Smooth muscle cell (in vitro differentiated cells): ENCODE data around the gene KPNA5. TPM values are rescaled to one million over a fixed set of nuclear protein-coding genes. Genes with fewer than 3 reads are reported as not detected.
"Not testable (repeated sequence)": the region's sequence is repeated elsewhere in the genome, so short reads cannot be mapped to it uniquely, and the experiment has no call there.

Experiments used
- DNase-seq: peaks from one replicate; lab custom pipeline; 2025; ENCODE audit not compliant: unreplicated experiment; lab: John Stamatoyannopoulos, UW
- H2AFZ ChIP-seq: fragments of 200-600 bp; sonication (generic); 2 replicates; pipeline ENCODE4 v1.6.0; 2016; ENCODE audit warnings: antibody characterized with exemption, low read depth, mild to moderate bottlenecking
- H3F3A ChIP-seq: fragments of 200-600 bp; sonication (generic); 2 replicates; pipeline ENCODE4 v1.6.0; 2017; ENCODE audit warnings: antibody characterized with exemption, low read depth
- H3K27ac ChIP-seq: fragments of 200-600 bp; sonication (generic); 2 replicates; pipeline ENCODE4 v1.5.1; 2016; ENCODE audit warnings: low read depth, mild to moderate bottlenecking
- H3K27me3 ChIP-seq: fragments of 200-600 bp; sonication (generic); 2 replicates; pipeline ENCODE4 v1.6.1; 2016; ENCODE audit warnings: low read depth, mild to moderate bottlenecking
- H3K36me3 ChIP-seq: fragments of 200-600 bp; sonication (generic); 2 replicates; pipeline ENCODE4 v1.5.1; 2016; ENCODE audit warnings: low read depth
- H3K4me1 ChIP-seq: fragments of 200-600 bp; sonication (generic); 2 replicates; pipeline ENCODE4 v1.5.1; 2016; ENCODE audit warnings: low read depth
- H3K4me2 ChIP-seq: fragments of 200-600 bp; sonication (generic); 2 replicates; pipeline ENCODE4 v1.6.0; 2016; ENCODE audit warnings: mild to moderate bottlenecking
- H3K4me3 ChIP-seq: fragments of 200-600 bp; sonication (generic); 2 replicates; pipeline ENCODE4 v1.5.1; 2016; ENCODE audit warnings: mild to moderate bottlenecking
- H3K79me2 ChIP-seq: fragments of 200-600 bp; sonication (generic); 2 replicates; pipeline ENCODE4 v1.6.0; 2016; ENCODE audit warnings: low read depth, mild to moderate bottlenecking
- H3K9ac ChIP-seq: fragments of 200-600 bp; sonication (generic); 2 replicates; pipeline ENCODE4 v1.6.0; 2016; ENCODE audit warnings: low read depth
- H3K9me3 ChIP-seq: fragments of 200-600 bp; sonication (generic); replicated peaks from 2 replicates; pipeline ENCODE4 v1.5.1; 2016; ENCODE audit warnings: low read depth
- H4K20me1 ChIP-seq: fragments of 200-600 bp; sonication (generic); 2 replicates; pipeline ENCODE4 v1.6.0; 2016; ENCODE audit warnings: low read depth
- CTCF ChIP-seq: fragments of 200-600 bp; sonication (generic); IDR thresholded peaks from 2 replicates; pipeline ENCODE4 v1.5.1; 2017; ENCODE audit warnings: borderline replicate concordance, mild to moderate bottlenecking, antibody characterized with exemption; ENCODE audit not compliant: insufficient read depth, poor library complexity, severe bottlenecking
- WGBS: methylation state at CpG from one replicate; pipeline ENCODE4 v1.1.7; 2016; ENCODE audit warnings: low lambda C conversion rate; 5-methylcytosine and 5-hydroxymethylcytosine counted together
- polyA plus RNA-seq: library from polyadenylated mRNA; unstranded; fragments of >200 nt; fragmentation: Nextera tagmentation; extraction: Ambion mirVana; gene quantifications from 2 replicates; pipeline ENCODE4 v1.2.1, GENCODE V29; 2016
- total RNA-seq: library from RNA; depleted of rRNA; stranded (reverse); fragments of >200 nt; gene quantifications from 2 replicates; pipeline ENCODE4 v1.2.3, GENCODE V29; 2014

KPNA5 gene
- total and polyA plus RNA-seq, 2 experiments from 2014 or later, result 1.6 to 15.5 TPM

- DNase-seq, result no peak
- no peaks in the 10 kb centered on the region for H3K36me3 ChIP-seq
- H3K27ac ChIP-seq, result no peak overlapping the region
- H3K4me1 ChIP-seq, result no peaks in the 10 kb centered on the region
- no peak overlapping the region for H3K9ac ChIP-seq
- no peaks in the 10 kb centered on the region for H3K27me3 ChIP-seq
- WGBS, result 92% methylated on average over 2 of the region's 2 CpGs
- no peaks in the 10 kb centered on the region for H3F3A ChIP-seq
- no peak overlapping the region for H2AFZ ChIP-seq
- H3K79me2 ChIP-seq, result peaks cover 16% of the 10 kb centered on the region
- H3K4me3 ChIP-seq, result no peak overlapping the region
- H4K20me1 ChIP-seq, result no peaks in the 10 kb centered on the region
- TF ChIP-seq CTCF, result no peak
- H3K4me2 ChIP-seq, result no peak overlapping the region
- H3K9me3 ChIP-seq, result no peaks in the 10 kb centered on the region
Observed at GRCh38 chr6:116695401-116695800, 14.4 kb downstream of the KPNA5 start.

GRCh38 chr6:116697480-116697879 is 16.5 kb downstream of the KPNA5 start:
- no peaks in the 10 kb centered on the region for H4K20me1 ChIP-seq
- H3K27me3 ChIP-seq, result no peaks in the 10 kb centered on the region
- no peak overlapping the region for H3K4me2 ChIP-seq
- no peak for TF ChIP-seq CTCF
- H3K27ac ChIP-seq, result no peak overlapping the region
- H3K36me3 ChIP-seq, result no peaks in the 10 kb centered on the region
- no peak overlapping the region for H2AFZ ChIP-seq
- H3K9me3 ChIP-seq, result no peaks in the 10 kb centered on the region
- DNase-seq, result no peak
- no peak overlapping the region for H3K4me3 ChIP-seq
- H3K4me1 ChIP-seq, result no peaks in the 10 kb centered on the region
- no peak overlapping the region for H3K9ac ChIP-seq
- H3F3A ChIP-seq, result no peaks in the 10 kb centered on the region
- H3K79me2 ChIP-seq, result peaks cover 14% of the 10 kb centered on the region

GRCh38 chr6:116703888-116704287 is 22.9 kb downstream of the KPNA5 start:
- WGBS, result 100% methylated on average over 1 of the region's 1 CpG
- not testable (repeated sequence) for DNase-seq

GRCh38 chr6:116705917-116706316 is 24.9 kb downstream of the KPNA5 start:
- Histone ChIP-seq H3F3A (no peaks in the 10 kb centered on the region), H3K79me2 (no peaks in the 10 kb centered on the region), H3K4me3 (no peak overlapping the region), H2AFZ (no peak overlapping the region), H3K4me2 (no peak overlapping the region), H3K4me1 (no peaks in the 10 kb centered on the region), H3K27ac (no peak overlapping the region), H4K20me1 (no peaks in the 10 kb centered on the region), H3K27me3 (no peaks in the 10 kb centered on the region), H3K9ac (no peak overlapping the region), H3K36me3 (no peaks in the 10 kb centered on the region), H3K9me3 (no peaks in the 10 kb centered on the region)
- TF ChIP-seq CTCF, result no peak
- WGBS, result 82% methylated on average over 1 of the region's 1 CpG
- no peak for DNase-seq

More at GRCh38 chr6:116703888-116704287, 22.9 kb downstream of the KPNA5 start:
- H4K20me1 ChIP-seq, H3K9ac ChIP-seq, H3K27me3 ChIP-seq, H3K27ac ChIP-seq, H3K79me2 ChIP-seq, H3K9me3 ChIP-seq, H3K36me3 ChIP-seq, H3K4me1 ChIP-seq, H2AFZ ChIP-seq, H3F3A ChIP-seq, H3K4me3 ChIP-seq, H3K4me2 ChIP-seq: not testable (repeated sequence)
